ENCODE data around the gene SMIM10L1. TPM values are rescaled to one million over a fixed set of nuclear protein-coding genes. Genes with fewer than 3 reads are reported as not detected.

SMIM10L1 gene
- total RNA-seq, 1 experiment from 2014 or later = 7.9 TPM

DNA sequence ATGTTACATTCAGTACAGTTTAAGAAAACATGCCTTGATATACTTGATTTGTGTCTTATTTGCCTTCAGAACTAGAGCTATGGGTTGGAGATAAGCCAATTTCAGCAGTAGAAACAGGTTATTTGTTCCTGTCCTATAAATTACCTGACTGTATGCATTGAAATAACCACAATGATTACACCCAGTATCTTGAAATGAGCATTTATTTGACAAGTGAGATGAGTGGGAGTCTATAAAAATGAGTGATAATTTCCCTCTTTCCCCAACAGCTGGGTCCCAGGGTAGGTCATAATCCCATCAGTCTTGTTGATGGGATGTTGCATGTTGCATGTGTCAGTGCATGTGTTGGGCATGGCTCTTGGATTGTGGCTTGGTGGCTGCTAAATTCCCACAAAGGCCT is 12.0 kb downstream of the SMIM10L1 start:
- no peak for DNase-seq (ENCODE audit: low read depth)

DNA sequence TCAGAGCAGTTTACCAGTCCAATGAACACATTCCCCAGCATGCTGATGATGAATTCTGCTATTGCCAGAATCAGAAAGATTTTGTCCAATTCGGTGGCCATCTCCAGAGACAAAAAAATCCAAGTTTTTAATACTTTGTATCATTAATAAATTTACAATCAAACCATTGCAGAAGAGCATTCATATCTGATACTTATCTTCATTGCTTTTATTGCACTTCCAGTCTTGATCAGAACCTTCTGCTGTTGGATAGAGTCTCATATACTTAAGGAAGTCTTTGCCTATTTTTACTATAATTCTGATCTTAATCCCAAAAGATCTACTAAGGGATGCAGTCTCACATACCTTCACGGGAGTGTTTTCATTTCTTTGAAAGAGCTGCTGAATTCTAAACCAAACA is 15.8 kb downstream of the SMIM10L1 start, which contains the start of gene TAS2R42:
TSS of gene TAS2R42 (minus strand) at position 101 of the 400 bp plus-strand sequence. CDS start at position 101, 0 bp downstream.
- no peak for DNase-seq (ENCODE audit: low read depth)

DNA sequence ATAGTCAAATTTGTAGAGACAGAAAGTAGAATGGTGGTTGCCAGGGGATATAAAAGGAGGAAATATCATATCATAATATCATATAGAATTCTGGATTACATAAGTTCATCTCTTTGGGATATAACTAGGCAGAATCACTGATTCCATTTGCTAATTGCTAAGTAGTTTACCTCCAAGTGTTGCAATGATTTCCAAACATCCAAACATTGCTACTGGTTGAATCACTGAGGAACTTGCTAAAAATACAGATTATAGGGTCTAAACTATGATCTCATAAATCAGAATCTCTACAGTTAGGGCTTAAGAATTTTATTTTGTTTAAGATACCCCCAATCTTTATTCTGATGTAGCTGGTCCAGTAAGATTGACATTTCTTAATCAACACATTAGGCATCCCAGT is 31.8 kb downstream of the SMIM10L1 start:
- DNase-seq (ENCODE audit: low read depth) = no peak

DNA sequence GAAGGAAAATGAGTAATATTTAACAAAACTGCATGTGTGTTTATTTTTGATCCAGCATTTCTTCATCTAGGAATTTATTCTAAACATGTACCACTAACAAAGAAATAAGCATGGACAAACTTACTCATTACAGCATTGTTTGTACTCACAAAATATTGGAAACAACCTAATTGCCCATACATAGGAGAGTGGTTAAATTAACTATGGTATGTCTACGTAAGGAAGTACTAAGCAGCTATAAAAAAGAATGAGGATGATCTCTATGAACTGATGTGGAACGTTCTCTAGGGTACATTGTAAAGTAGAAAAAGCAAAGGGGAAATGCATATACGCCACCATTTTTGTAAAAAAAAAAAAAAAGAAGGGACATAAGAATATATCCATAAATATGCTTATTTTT is 33.2 kb downstream of the SMIM10L1 start:
- no peak for DNase-seq (ENCODE audit: low read depth)

DNA sequence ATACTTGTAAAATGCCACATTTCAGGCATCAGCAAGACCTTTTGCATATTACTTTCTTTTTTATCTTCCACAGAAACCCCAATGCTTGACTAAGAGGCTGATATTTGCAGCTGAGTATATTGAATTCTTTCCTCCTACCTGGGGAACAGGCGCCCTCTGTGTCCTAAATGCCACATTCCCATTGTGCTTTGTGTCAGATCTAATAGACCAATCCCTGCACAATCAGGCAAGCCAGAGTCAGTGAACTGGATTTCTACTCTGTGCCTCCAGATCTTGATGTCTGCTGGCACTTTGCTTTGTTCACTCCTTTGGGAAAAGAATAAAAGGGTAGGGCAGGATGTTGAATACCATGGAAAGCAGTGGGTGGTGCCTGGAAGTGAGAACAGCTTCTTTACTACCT is 38.1 kb downstream of the SMIM10L1 start:
- DNase-seq (ENCODE audit: low read depth) = no peak

Other genes with a start within 250 kb of the SMIM10L1 start
- not detected in 2 replicates for gene PRH2, start 242.0 kb upstream of the SMIM10L1 start, total RNA-seq (2014; rRNA removed; shearing (Covaris generic))
- 0.98 and 1.9 TPM in 2 replicates for gene TAS2R14, start 231.9 kb upstream of the SMIM10L1 start, total RNA-seq (2014; rRNA removed; shearing (Covaris generic))
- 0.20 and 0.24 TPM in 2 replicates for gene TAS2R50, start 184.3 kb upstream of the SMIM10L1 start, total RNA-seq (2014; rRNA removed; shearing (Covaris generic))
- gene TAS2R20, start 172.9 kb upstream of the SMIM10L1 start, total RNA-seq (2014; rRNA removed; shearing (Covaris generic)) = 0.24 and 0.68 TPM in 2 replicates
- 0.24 TPM in 1 of 2 replicates, not detected in the other for gene TAS2R19, start 148.6 kb upstream of the SMIM10L1 start, total RNA-seq (2014; rRNA removed; shearing (Covaris generic))
- 1.1 and 1.2 TPM in 2 replicates for gene TAS2R31, start 139.8 kb upstream of the SMIM10L1 start, total RNA-seq (2014; rRNA removed; shearing (Covaris generic))
- not detected in 2 replicates for gene TAS2R46, start 108.9 kb upstream of the SMIM10L1 start, total RNA-seq (2014; rRNA removed; shearing (Covaris generic))
- 0.36 and 0.39 TPM in 2 replicates for gene TAS2R43, start 78.9 kb upstream of the SMIM10L1 start, total RNA-seq (2014; rRNA removed; shearing (Covaris generic))
- 0.60 and 0.98 TPM in 2 replicates for gene TAS2R30, start 36.5 kb upstream of the SMIM10L1 start, total RNA-seq (2014; rRNA removed; shearing (Covaris generic))
- gene TAS2R42, start 15.7 kb downstream of the SMIM10L1 start, total RNA-seq (2014; rRNA removed; shearing (Covaris generic)) = not detected in 2 replicates
- not detected in 2 replicates for gene PRB3, start 98.5 kb downstream of the SMIM10L1 start, total RNA-seq (2014; rRNA removed; shearing (Covaris generic))
- not detected in 2 replicates for gene PRB4, start 139.2 kb downstream of the SMIM10L1 start, total RNA-seq (2014; rRNA removed; shearing (Covaris generic))
- gene PRB2, start 224.4 kb downstream of the SMIM10L1 start, total RNA-seq (2014; rRNA removed; shearing (Covaris generic)) = not detected in 2 replicates